Measurements from ENCODE around the gene COTL1.

COTL1 gene, protein sequence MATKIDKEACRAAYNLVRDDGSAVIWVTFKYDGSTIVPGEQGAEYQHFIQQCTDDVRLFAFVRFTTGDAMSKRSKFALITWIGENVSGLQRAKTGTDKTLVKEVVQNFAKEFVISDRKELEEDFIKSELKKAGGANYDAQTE

DNA sequence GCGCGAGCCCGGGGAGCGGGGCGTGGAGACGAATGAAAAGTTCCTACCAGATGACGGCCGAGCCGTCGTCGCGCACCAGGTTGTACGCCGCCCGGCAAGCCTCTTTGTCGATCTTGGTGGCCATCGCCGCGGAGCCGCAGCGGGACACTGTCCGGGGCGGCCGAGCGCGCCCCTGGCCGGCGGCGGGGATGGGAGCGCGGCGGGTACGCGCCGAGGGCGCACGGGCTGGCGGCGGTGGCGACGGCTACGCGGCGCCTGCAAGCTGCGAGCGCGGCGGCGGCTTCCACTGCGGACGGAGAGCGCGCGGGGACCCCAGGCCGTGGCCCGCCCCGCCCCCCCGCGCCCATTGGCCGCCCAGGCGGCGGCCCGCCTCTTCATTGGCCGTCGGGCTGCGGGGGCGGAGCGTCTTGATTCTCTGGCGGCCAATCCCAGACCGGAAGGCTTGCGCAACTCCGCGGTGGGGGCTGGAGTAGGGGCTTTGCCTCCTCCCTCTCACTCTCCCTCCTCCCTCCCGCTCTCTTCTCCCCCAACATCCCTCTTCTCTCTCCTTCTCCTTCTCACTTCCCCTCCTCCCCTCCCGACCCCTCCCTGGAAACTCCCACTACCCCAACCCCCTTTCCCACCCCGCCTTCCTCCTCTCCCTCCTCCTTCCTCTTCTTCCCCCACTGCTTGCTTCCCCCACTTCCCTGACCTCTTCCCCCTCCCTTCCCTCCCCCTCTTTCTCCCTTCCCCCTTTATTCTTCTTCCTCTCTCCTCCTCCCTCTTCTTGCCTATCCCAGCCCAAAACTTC lies at the start of gene COTL1:
TSS of gene COTL1 (minus strand) at position 288 of the 790 bp plus-strand sequence. CDS start at position 124, 164 bp downstream.
- peak; percentile 16 for FAIRE-seq
- DNase-seq (ENCODE audit: insufficient read length, low spot score): peak; percentile 93

DNA sequence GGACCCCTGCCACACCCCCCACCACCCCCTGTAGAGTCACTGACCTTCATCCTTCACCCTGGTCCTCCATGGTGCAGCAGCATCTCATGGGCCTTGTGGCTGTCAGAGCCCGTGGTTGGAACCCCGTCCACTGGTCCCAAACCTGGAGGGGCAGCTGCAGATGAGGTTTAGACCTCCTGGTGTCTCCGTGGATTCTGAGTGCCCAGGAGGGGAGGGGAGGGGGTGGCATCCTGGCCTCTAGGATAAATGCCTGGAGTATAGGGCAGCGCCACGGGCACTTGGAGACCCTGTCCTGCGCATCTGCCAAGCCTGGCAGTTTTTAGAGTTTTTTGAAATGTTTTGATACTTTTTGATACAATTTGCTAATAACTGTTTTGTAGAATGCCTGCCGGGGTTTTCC lies 48.0 kb upstream of the COTL1 start:
- no peak for FAIRE-seq
- no peak for DNase-seq (ENCODE audit: insufficient read length, low spot score)

DNA sequence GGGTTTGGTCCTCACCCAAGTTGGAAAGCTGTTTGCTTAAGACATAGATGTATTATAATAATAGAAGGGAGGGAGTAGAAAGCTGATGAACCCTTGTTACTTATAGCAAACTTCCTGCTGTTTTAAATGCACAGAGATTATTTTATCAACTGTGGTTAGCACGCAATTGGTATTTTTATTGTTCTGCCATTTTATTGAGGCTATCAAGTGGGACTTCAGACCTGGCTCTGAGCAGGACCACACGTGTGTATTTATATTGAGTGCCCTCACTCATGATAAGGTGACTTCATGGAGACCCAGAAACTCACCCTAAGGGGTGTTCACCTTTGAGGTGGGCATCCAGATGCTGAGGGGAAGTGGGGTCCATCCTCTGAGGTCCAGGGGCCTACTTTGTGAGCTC lies 47.5 kb upstream of the COTL1 start:
- FAIRE-seq (no peak), DNase-seq (ENCODE audit: insufficient read length, low spot score) (no peak)

DNA sequence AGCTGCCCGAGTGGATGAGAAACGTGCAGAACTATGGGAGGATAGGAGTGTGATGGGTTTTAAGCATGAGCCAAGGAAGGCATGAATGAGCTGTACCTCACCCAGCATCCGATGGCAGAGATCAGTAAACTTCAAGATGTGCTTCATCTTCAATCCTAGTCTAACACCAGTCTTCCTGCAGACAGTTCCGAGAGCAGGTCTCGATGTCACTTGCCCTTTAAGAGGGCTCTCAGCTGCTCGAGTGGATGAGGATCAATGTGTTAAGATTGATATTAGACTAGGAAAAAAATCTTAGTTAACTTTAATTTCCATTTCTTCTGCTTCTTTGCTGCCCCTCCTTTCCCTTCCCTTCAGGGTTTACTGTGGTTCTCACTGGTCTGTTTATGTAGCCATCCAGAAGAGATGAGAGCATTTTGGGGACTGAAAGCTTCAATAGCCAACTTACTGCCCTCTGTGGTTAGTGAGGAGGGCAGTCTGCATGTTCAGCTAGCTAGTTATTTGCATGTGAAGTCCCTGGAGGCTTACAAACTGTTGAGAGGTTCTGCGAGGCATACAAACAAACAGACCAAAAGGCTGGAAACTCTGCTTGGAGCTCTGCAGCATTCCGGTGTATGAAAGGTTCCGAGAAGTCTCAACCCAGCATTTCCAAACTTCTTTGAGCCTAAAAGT lies 45.7 kb upstream of the COTL1 start:
- FAIRE-seq (no peak), DNase-seq (ENCODE audit: insufficient read length, low spot score) (no peak)

DNA sequence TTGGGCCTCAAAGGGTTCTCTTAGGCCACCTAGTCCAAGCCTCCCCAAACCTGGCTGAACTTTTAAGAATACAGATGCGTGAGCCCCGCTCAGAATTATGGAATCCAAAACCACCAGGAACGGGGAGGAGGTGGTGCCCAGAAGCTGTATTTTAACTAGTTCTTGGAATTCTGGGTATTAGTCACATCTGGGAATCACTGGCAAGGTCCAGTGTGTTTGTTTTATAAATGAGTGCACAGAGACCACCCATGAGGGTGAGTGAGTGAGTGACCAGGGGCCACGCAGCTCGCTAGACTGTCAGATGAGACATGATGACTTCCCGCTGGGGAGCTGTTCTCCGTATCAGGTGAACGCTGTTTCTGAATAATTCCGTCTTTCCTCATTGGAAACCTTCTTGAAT lies 44.6 kb upstream of the COTL1 start:
- FAIRE-seq: no peak
- no peak for DNase-seq (ENCODE audit: insufficient read length, low spot score)

DNA sequence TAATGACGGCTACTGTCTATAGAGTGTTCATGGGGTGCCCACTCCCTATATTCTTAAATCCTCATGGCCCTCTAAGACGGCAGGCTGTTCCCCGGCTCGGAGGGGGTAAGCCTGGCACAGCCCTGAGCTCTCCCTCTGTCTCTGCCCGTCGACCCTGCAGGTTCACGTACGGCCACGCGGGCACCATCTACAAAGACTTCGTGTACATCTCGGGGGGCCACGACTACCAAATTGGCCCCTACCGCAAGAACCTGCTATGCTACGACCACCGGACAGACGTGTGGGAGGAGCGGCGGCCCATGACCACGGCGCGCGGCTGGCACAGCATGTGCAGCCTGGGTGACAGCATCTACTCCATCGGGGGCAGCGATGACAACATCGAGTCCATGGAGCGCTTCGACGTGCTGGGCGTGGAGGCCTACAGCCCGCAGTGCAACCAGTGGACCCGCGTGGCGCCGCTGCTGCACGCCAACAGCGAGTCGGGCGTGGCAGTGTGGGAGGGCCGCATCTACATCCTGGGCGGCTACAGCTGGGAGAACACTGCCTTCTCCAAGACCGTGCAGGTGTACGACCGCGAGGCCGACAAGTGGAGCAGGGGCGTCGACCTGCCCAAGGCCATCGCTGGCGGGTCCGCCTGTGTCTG lies 43.7 kb upstream of the COTL1 start:
- DNase-seq (ENCODE audit: insufficient read length, low spot score) (no peak), FAIRE-seq (no peak)

DNA sequence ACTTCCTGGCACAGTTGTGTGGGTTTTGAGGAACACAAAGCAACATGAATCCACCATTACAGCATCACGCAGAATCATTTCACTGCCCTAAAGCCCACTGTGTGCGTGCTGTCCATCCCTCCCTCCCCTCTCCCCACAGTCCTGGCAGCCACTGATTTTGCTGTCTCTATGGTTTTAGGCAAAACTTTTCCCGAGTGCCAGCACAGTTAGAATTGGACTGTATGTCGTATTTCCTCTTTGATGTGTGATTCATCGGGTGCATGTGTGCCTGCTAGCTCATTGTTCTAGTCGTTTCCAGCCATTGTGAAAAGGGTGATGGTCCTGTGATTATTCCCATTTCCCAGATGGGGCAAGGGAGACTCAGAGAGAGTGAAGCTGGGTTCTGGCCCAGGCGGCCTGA lies 43.1 kb upstream of the COTL1 start:
- no peak for FAIRE-seq
- no peak for DNase-seq (ENCODE audit: insufficient read length, low spot score)

DNA sequence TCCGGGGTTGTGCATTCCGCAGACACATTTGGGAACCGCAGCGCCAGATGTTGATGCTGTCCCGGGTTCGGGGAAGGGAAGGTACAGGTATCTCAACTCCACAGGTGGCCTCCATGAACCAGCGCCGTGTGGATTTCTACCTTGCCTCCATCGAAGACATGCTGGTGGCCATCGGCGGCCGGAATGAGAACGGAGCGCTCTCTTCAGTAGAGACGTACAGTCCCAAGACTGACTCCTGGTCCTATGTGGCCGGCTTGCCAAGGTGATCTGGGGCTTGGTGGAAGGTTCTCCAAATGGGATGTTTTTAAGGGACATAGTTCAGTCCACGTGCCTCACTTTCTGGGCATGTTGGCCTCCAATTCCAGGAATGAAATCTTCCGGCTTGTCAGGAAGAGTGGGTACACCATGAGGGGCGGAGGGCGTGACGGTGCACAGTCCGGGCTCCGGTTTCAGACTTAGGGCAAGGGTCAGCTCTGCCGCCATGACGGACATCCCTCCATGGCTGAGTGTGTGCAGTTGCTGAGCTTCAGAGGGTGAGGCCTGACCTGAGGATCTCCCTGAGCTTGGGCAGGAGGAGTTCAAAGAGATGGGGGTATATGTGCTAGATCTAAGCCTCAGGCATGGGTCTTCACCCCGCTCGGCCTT lies 41.9 kb upstream of the COTL1 start:
- FAIRE-seq (no peak), DNase-seq (ENCODE audit: insufficient read length, low spot score) (no peak)

DNA sequence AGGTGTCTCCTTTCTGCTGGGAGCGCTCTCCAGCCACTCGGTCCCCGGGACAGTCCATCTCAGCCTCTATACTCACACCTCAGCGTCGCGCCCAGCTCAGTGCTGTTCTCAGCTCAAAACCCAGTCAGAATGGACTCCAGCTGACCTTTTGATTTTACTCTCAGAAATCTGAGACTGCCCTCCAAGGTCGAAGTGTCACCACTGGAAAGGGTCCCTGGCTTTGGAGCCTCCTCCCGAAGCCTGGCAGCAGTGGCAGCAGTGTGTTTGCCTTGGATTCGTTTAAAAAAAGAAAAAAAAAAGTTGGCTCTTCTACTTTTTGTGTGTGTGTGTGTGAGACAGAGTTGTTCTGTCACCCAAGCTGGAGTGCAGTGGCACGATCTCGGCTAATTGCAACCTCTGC lies 40.8 kb upstream of the COTL1 start:
- DNase-seq (ENCODE audit: insufficient read length, low spot score): no peak
- FAIRE-seq: no peak

DNA sequence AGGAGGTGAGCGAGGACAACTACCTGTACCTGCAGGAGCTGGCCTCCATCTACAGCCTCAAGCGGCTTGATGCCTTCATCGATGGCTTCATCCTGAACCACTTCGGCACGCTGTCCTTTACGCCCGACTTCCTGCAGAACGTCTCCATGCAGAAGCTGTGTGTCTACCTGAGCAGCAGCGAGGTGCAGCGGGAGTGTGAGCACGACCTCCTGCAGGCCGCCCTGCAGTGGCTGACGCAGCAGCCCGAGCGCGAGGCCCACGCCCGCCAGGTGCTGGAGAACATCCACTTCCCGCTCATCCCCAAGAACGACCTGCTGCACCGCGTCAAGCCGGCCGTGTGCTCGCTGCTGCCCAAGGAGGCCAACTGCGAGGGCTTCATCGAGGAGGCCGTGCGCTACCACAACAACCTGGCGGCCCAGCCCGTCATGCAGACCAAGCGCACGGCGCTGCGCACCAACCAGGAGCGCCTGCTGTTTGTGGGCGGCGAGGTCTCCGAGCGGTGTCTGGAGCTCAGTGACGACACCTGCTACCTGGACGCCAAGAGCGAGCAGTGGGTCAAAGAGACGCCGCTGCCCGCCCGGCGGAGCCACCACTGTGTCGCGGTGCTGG lies 39.5 kb upstream of the COTL1 start:
- FAIRE-seq (no peak), DNase-seq (ENCODE audit: insufficient read length, low spot score) (no peak)

DNA sequence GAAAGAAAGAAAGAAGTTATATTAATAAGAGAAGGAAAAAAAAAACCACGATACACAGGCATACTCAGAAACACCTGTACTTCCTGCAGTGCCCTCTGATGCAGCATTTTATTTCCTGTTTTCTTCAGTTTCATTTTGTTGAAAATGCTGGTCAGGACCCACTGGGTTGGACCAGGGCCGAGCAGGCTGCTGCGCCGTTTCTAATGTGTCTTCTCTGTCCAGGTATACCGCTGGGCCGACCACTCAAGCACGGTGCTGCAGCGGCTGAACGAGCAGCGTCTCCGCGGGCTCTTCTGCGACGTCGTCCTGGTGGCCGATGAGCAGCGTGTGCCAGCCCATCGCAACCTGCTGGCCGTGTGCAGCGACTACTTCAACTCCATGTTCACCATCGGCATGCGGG lies 38.8 kb upstream of the COTL1 start:
- FAIRE-seq (no peak), DNase-seq (ENCODE audit: insufficient read length, low spot score) (no peak)

DNA sequence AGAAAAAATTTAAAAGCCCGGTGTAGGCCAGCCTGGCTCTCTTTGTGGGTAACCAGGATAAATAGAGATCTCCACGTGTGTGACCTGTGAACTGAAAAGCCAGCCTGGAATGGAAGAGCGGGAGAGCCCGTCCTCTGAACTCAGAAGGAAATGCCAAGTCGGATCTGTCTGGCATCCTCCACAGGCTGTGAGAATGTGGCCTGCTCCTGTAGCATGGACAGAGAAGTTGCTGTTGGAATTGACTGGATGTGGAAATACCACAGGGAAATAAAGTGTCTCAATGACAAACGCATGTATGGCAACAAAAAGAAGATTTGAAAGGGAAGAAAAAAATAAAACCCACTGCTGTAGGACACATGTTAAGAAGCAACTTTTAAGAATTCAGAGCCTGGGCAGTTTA lies 37.1 kb upstream of the COTL1 start:
- FAIRE-seq (no peak), DNase-seq (ENCODE audit: insufficient read length, low spot score) (no peak)

DNA sequence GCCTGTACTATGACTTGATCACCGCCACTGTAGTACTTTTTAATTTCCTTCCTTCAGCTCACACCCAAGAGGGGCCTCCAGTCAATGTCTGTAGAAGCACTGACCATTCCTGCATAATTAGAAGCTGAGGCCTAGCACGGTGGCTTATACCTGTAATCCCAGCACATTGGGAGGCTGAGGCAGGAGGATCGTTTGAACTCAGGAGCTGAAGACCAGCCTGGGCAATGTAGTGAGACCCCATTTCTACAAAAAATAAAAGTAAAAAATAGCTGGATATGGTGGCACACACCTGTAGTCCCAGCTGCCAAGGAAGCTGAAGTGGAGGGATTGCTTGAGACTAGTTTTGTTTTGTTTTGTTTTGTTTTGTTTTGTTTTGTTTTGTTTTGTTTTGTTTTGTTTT lies 36.4 kb upstream of the COTL1 start:
- no peak for FAIRE-seq
- no peak for DNase-seq (ENCODE audit: insufficient read length, low spot score)

DNA sequence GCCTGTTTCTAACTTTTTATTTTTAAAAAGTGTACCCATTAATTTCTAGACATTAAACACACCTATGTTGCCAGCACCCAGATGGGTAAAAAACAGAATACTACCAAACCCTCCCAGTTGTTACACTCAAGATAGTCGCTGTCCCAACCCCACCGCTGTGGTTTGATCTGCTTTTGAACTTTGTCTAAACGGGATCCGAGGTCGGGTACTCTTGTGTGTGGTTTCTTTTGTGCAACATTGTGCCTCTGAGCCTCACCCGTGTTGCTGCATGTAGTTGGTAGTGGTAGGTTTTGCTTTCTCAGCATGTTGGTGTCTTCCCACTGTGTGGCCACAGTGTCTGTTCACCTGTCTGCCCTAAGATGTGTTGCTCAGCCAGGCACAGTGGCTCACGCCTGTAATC lies 34.7 kb upstream of the COTL1 start:
- DNase-seq (ENCODE audit: insufficient read length, low spot score) (no peak), FAIRE-seq (no peak)

DNA sequence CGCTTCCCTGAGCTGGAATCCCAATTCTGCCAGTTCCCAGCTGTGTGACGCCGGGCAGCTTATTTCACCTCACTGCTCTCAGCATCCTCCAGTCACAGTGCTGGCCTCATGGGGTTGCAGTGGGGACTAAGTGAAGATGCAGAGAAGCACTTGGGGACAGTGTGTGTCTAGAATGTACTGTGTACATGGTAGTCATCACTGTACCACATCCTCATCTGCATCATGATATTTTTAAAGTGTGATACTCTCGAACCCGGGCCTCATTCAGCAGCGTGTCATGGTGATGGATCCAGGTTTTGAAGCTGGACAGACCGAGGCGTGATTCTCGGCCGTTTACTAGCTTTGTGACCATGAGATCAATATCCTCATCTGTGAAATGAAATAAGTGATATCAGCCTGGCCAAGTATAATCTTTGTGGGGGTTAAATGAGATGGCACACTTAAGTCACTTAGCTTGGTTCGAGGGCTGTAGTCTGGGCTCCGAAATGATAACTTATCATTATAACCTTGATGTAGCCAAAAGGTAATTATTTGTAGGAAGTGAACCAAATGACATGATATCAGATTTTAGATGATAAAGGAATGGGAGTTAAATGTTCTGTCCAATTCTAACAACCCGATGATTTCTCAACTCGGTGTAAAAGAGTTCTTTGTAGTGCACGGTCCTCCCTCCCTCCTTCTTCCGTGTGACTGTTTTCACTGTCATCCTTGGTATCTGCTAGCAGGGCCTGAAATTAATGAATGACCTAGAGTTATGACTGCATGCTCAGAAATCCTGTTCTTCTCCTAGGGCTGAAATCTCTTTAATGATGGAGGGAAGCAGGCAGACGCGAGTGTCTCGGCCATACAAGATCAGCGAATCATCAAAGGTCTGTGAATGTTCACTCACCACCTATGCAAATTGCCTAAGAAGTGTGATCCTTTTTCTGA lies 32.4 kb upstream of the COTL1 start:
- FAIRE-seq (peak; percentile 49), DNase-seq (ENCODE audit: insufficient read length, low spot score) (no peak)

DNA sequence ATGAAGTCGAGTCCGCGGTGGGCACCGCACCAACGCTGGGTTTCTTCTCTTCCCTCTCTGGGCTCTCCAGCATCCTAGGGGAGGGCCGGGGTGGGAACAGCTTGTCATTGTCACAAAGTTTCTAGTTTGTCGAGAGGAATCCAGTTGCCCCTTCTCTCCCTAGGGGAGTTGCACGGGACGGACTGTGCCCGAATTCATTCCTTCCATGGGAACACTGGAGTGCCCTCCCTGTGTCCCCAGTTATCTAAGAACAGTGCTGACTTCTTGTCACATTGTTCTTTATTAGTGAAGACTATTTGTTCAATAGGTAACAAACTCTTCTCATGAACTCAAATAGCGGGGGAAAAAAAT lies 31.6 kb upstream of the COTL1 start:
- DNase-seq (ENCODE audit: insufficient read length, low spot score) (no peak), FAIRE-seq (no peak)

DNA sequence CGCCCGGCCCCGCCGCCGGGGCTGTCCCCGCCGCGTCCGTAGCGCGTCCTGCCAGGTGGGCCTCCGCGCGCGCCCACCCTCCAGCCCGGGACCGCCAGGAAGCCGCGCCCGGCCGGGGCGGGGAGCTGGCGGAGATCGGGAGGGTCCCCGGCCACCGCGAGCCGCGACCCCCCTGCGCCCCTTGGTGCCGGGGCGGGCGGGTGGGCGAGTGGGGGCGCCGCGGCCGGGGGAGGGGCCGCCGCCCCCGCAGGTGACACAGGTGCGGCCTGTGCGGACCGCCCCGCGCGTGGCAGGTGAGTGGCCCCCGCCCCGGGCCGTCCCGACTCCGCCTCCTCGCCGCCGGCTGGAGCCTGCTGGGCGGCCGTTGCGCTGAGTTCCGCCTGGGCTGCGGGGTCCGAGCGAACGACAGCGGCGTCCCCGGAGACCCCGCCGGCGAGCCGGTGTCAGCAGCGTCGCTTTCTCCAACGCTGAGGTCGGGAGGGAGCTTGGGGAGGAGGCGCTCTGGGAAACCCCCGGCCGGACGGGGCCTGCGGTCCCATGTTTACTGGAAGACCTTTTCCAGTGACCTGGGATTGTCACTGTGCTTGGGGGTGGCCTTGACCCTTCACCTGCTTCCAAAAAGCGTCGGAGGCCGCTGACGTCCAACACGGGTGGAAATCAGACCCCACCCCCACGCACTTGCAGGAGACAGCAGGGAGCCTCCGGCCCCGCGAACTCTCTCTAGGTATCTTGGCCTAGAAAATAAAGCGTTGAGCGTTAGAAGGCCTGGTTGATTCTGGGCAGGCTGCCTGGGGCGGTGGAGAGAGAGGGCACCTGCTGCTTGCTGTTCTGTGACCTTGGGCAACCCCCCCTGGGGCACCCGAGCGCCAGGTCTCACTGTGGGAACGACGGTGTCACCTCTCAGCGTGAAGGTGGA lies 31.0 kb upstream of the COTL1 start:
- no peak for FAIRE-seq
- no peak for DNase-seq (ENCODE audit: insufficient read length, low spot score)

DNA sequence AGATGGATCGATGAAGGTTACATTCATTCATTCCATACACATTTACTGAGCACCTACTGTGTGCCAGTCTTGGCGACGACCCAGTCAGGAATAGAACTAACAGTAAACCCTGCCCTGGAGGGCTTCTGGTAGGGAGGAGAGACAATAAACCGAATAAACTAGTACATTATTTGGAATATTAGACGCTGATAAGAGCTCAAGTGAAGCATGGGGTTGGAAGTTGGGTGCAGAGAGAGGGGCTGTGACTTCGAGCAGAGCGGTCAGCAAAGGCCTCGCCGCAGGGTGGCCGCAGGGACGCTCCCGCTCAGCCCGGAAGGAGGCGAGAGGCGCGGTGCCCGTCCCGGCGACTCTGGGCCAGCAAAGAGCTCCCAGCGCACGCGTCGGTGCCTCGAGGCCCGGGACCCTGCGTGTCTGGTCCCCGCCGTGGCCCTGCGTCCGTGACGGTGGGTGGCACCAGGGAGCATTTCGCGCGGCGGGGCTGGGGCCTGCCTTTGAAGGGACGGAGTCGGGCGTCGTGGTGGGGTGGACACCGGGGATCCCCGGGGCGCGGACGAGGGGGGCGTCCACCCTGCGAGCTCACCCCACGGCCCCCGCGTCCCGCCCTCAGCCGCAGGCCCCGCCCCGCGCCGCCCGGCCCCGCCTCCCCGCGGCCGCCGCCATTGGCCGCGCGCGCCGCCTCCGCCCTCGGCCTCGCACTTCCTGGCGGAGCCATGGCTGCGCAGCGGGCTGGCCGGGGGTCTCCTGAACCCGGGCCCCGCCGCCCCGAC lies 30.1 kb upstream of the COTL1 start, which contains the start of gene KLHL36:
TSS of gene KLHL36 (plus strand) at position 684 of the 767 bp plus-strand sequence. CDS start 2,357 bp downstream, outside the sequence.
- DNase-seq (ENCODE audit: insufficient read length, low spot score) (peak; percentile 81), FAIRE-seq (peak; percentile 77)

Data from HTR-8/SVneo (cell line).